CD1c-positive myeloid dendritic cell (primary cell): ENCODE data around the gene HOXA1.

ENCODE experiments used
- DNase-seq: peaks from one replicate; pipeline ENCODE4 v3.0.0-alpha.2; 2016; ENCODE audit errors: extremely low spot score

HOXA1 gene

DNA sequence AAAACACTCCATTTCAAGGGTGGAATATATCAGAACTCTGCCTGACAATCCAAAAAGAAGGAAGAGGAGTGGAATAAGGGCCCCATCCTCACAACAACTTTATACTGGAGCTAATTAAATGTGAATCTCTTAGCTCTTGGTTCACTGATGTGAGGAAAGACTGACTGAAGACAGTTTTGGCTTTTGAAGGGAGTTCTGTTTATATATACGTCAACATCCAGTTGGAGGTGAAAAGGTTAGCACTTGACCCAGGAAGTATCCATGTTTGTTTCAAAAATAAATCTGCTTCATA, 3.0 kb downstream of the HOXA1 start:
- no peak for DNase-seq

DNA sequence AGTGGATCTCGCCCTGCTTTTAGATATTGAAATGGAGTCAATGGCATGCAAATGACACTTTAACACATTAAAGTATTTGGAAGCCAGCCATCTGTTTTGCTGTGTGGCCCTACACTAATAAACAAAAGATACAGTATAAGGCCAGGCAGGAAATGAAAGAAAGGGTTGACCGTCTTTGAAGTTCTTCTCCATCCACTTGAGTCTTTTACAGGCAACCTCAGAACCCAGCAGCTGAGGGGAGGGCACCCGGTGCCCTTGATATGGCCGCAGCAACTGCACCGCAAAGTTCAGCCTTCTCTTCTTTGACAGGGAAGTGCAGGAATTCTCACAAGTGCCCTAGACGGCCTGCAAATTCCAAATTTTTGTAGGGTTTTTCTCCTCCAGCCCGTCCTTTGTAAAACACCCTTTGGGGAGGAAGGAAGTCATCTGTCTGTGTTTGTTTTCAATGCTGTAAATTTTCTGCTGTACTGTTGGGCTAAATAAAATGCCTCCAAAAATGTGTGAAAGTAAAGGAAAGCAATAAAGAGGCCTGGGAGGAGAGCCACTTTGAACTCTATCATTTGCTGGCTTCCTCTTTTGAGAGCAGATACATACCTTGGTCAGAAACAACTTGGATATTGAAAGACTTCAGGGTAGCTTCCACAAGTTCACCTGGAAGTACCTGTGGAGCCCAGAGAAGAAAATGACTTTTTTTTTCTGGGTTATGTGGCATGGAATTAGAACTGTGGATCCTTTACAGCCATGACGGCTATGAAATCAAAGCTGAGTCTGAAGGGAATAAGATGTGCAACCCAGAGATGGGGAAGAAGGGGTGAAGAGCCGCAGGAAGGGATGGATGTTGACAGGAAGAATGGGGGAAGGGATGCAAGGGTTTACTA, 3.6 kb downstream of the HOXA1 start:
- no peak for DNase-seq

DNA sequence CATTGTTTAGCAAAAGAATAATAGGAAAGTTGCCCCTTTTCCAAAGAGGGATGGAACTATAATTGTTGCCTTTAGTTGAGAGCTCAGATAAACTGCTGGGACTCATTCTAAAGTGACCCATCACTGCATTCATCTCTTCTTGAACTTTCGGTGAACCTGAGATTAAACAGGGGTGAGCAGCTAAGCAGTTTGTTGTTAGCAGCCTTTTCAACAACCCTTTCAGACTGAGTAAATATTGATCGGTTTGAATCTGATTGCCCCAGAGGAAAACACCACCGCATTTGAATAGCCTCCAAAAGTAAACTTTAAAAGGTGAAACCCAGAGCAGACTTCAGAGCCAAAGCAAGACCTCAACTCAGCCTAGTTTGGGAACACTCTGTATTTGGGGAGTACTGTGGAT, 4.7 kb downstream of the HOXA1 start:
- no peak for DNase-seq

DNA sequence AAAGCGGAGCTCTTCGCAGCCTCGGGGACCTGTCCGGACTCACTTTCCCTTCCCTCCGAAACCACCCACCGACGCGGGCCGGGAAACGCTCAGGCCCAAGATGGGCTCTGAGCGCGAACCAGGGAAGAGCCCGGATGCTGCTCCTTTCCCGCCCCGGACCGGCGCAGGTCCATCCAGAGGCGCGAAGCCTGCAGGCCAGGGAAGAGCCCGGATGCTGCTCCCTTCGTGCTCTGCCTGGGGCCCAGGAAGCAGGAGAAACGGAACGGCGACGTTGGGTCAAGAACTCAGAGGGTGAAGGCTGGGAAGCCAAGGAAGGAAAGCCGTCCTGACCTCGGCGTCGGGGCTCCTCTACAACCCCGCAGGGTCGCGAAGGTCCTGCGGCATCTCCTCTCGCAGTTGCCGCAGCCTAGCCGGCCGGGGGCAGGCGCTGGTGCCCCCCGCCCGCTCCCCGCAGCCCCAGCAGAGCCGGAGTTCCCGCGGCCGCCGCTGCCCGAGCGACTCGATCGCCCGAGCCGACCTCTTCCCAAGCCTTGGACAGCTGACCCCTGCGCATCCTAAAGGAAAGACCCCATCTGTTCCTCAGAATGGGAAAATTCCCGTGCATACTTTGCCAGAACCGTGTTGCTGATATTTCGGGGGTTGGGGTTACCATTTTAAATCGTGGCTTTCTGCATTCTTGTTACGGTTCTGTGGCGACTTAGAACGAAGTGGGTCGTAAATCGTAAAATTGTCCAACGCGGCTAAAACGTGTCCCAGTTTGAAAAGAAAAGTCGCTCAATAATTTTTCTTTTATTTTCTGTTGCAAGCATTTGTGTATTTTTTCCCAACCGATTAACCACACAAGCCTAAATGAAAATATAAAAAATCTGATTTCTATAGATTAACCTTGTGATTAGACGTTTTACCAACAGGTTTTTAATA, 7.5 kb downstream of the HOXA1 start:
- DNase-seq, result no peak

DNA sequence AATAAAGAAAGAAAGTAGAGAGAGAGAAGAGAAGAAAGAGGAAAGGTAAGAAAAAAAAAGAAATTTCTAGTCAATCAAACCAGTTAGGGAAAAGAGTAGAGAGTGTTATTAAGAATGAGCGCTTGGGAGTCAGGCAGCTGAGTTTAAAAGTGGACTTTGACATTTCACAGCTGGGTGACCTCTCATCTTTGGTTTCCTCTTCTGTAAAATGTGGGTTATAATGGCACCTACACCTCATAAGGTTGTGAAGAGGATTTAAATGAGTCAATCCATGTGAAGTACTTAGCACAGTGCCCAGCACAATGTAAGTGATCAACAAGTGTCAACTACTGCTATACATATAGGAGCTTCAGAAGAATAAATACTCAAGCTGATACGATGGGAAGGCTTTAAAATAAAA, 12.2 kb downstream of the HOXA1 start:
- DNase-seq, result no peak

DNA sequence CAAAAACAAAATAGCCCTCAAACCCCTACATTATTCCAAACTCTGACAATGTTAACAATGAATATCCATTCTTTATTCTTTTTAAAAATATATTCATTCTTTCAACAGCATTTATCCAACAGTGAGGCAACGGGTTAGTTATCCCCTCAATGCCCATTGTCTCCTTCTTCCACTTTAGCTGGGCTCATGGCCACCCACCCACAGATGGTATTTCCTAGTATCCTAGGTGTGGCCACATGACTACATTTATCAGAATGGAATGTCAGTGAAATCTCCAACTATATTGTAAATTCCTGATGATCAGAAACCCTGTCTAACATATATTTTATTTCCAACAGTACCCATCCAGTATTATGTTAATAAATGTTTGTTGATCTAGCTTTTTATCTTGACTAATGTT, 13.6 kb downstream of the HOXA1 start:
- DNase-seq, result no peak

DNA sequence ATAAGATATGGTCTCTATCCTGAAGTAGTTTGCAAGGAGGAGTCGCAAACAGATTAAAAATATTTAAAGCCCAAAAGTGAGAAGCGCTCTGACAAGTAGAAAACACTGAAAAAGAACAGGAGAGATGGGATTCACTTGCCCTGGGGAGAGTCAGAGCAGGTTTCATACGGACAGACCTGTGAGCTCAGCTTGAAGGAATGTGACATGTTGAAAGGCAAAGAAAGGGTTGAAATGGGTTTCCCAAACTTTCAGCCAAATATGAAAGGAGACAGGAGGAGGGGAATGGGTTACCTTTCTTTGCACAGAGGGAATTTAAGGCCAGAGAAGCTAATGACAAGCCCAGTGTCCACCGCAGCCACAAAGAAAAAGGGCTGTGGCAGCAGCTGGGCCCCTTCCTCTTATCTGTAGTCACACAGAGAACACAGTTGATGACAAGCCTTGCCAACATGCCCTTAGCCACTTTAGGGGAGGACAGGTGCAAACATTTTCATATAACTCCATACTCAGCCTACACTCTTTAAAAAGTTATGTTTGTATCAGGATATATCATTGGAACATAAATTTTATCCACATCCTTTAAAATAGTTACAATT, 14.9 kb downstream of the HOXA1 start:
- no peak for DNase-seq

DNA sequence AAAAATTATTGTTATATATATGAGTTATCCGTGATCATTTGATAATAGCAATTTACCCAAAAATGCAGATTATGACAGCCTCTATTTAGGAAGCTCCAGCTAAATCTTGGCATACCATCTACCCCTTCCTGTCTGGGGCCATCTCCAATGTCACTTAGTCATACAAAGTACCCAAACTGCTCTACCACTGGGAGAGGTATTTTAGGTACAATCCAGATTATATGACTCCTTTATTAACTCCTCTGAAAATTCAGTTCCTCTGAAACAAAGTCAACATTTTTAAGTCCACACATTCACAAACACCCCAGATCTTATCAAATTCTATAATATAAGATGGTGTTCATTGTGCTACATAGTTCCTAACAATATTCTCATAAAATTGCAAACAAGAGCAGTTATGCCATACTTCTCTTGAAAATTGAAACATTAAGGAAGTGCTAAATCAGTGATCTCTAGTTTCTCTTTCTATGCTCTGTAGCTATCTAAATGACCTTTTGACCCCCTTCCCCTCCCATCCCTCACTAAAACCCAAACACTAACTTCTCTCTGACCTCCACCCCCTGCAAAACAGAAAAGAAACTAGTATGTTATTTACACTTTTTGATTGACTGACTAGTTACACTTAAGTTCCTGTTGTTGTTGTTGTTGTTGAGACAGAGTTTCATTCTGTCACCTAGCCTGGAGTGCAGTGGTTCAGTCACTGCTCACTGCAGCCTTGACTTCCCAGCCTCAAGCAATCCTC, 16.4 kb downstream of the HOXA1 start:
- peak; percentile 35 for DNase-seq

DNA sequence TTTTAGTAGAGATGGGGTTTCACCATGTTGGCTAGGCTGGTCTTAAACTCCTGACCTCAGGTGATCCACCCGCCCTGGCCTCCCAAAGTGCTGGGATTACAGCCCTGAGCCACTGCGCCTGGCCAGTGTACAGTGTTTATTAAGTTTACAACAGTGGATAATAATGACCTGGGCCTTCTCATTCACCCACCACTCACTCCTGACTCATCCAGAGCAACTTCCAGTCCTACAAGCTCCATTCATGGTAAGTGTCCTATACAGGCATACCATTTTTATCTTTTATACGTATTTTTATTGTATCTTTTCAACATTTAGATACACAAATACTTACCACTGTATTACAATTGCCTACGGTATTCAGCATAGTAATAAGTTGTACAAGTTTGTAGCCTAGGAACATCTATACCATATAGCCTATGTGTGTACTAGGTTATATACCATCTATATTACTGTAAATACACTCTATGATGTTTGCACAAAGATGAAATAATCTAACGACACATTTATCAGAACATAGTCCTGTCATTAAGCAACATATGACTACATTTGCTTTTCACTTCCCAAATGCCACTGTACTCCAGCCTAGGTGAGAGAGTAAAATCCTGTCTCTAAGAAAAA, 17.1 kb downstream of the HOXA1 start:
- DNase-seq, result no peak

DNA sequence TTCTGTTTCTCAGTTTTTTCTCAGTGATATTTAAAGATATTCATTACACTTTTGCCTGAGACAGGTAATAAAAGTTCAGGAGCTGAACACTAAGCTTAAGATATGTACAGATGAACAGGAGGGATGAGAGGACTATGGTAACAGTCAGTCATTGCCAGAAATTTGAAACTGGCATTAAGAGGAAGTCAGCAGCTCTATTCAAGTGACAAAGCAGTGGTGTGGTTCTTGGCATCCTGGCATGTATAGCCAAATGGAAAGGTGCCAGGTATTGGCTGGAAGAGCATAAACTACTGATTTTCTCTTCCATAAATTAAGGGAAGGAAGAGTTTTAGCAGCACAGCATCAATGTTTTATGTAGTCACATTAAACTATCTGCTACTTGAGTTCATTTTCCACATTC, 22.7 kb downstream of the HOXA1 start:
- no peak for DNase-seq

DNA sequence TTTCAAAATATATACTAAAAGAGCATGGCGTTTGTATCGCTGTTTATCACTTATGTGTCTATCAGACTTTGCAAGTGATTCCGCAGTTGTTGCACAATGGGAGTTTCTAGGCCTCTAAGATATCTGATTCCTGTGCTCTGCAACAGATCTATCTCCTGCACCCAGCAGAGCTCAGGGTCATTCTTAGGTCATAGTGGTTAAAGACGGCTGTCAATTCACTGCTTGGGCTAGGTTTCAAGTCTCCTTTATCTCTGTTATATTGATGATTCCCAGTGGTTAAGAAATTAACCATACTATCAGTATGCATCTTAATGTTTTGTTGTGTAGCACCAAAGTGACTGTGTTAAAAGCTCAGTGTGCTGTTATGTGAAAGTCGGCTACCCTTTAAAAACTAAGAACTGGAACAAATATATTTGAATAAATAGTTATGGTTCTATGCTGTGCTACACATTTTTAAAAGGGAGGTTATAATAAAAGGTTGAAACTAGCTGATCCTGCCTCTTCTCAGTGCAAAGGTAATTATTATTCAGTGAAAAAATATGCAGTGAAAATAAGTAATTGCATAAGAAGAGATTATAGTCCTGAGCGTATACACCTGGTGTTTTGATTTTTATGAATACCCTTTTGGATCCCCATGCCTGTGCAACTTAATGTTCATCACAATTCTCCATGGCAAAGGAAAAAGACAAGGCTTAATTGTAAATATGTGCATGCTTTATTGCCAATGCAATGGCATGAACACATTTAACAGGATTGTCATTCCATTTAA, 24.0 kb downstream of the HOXA1 start:
- DNase-seq, result no peak

DNA sequence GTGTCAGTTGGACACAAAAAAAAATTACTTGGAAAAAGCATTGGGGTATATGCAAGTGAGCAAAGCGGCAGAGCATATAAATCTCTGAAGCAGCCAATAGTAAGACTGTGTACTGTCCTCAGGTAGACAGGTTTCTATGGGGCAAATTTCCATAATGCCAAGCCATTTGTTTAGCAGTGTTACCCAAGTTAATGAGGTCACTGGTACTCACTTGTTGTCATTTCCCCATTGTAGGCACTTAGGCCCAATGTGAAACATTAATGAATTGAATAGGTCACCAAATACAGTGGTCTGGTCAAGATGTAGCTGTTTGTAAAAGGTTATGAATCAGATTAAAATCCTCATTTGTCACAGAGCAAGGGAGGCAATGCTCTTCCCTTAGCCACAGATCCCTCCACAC, 27.5 kb downstream of the HOXA1 start:
- DNase-seq, result no peak

DNA sequence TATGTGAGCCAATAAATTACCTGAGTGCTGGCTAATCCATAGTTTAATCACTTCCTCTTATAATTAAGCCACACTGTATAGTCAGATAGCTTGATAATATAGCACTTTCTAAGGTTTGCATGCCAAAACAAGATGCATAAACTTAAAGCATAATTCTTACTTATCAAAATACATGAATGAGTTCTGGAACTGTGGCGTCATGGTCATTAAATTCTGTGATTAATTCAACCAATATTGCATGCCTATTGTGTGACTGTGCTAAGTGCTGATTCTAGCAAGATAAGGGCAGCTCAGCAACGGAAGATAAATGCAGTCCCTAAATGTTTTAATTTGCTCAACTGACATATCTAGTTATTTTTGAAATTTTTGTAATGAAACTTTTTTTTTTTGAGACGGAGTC, 29.7 kb downstream of the HOXA1 start:
- DNase-seq, result no peak

DNA sequence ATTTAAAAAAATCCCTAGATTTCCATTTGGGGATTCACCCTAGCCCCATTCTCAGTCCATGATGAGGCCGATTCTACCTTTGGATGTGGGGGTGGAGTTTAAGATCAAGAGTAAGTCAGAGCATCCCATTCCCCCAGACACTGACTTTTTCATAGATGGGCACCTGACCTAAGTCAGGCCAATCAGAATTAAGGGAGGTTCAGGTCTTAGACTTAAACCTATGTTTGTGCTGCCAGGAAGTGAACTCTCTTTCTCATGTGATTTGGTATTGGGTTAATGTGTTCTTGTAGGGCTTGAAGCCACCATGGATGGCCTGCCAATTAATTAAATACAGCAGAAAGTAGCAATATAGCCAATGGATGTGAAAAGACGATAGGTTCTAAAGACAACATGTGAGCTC, 30.1 kb downstream of the HOXA1 start:
- DNase-seq, result no peak

DNA sequence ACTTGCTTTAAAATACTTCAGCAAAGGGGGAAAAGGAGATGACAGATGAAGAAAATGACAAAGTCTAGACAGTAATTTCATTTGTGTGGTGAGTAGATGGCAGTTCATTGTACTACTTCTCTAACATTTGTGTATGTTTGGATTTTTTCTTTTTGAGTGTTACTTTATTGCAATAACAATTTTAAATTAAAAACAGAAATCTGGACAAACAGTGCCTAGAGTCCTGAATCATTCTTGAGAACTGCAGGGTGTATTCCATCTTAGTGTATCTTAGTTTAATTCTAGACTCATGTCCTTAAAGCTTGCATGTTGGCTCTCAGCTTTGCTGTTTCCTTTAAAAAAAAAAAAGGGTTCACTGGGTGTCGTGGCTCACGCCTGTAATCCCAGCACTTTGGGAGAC, 31.1 kb downstream of the HOXA1 start:
- DNase-seq, result no peak

DNA sequence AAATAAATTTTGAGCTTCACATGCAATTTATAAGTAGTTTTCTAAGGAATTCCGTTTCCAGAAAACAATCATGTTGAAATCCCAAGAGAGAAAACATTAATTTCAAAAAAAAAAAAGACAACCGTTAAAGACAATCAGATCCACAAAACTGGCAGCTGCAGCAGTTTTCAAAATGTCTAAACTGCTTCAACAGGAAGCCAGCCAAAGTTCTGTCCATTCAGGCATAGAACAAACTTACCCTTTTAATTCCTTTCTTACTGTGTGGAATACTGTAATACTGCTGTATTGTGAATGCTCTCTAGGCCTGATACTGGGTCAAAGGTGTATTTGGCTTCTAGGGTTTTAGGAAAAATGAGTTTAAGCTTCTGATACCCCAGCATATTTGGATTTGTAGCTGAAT, 31.6 kb downstream of the HOXA1 start:
- DNase-seq, result no peak

DNA sequence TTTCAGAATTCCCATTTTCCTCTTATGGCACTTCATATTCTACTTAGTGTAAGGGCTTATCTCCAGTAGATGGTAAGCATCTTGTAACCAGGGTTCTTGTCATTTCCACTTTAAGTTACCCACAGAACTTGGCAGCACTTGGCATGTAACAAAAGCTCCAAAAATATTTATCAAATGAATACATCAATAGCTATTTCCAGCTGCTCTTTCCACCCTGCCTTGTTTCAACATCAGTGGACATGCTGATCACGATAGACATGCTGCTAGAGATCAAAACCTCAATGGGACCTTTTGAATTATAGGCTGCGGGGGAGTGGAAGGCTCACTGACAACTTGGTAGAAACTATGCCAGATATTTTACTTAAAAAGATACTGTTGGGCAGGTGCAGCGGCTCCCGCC, 32.9 kb downstream of the HOXA1 start:
- no peak for DNase-seq

DNA sequence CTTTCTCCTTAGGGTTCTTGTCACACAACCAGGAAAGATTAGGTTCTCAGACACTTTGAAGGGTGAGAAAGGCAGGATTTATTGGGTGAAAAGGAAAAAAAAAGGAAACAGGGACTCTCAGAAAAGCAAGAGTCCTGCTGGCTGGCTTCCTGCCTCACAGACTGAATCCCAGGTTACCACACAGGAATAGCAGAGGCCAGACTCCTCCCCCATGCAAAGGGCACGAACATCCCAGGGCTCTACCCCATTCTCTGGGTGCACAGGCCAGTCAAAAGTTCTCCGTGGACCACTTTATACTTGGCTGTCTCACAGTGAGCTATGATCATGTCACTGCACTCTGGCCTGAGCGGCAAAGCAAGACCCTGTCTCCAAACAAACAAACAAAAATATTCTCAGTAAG, 42.6 kb downstream of the HOXA1 start:
- no peak for DNase-seq

DNA sequence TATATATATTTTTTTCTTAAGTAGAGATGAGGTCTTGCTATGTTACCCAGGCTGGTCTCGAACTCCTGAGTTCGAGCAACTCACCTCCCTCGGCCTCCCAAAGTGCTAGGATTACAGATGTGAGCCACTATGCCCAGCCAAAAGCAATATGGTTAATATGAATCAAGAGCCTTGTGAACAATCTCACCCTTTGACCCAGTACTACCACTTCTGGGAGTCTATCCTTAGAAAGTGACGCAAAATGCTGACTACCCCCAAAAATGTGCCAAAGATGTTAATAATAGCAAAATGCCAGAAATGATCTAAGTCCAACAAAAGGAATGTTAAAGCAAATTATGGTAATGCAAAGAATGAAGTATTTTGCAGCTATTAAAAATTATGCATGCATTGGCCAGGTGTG, 44.3 kb downstream of the HOXA1 start:
- DNase-seq, result no peak

DNA sequence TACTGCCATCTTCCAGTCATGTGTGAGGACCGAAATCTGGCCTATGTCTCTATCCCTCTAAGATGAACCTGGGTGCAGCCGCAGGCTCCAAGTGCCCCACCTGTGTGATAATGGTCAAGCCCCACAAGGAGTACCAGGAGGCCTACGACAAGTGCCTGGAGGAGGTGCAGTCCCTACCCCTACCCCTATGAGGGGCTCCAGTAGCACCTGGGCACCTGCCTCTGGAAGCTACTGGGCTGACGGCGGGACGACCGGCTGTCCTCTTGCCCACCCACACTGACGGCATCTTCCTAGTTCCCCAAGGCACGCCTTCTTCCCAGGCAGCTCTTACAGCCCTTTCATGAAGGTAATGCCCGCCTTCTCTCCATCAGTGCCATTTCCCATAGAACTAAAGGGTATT, 47.4 kb downstream of the HOXA1 start:
- no peak for DNase-seq
